GM12875 (cell line): ENCODE data around the gene ZBTB17.

Source experiments
- H3K4me3 ChIP-seq: one replicate; pipeline ENCODE4 v1.5.1; 2011; ENCODE audit warnings: low read depth, low read length, control low read depth
- TF ChIP-seq, protein P1 (sequence below): IDR thresholded peaks from 2 replicates; pipeline ENCODE4 v1.5.1; 2011; ENCODE audit warnings: low read depth, mild to moderate bottlenecking, control low read depth, inconsistent platforms, low read length, moderate library complexity, borderline replicate concordance; ENCODE audit not compliant: insufficient read depth

ZBTB17 gene

DNA sequence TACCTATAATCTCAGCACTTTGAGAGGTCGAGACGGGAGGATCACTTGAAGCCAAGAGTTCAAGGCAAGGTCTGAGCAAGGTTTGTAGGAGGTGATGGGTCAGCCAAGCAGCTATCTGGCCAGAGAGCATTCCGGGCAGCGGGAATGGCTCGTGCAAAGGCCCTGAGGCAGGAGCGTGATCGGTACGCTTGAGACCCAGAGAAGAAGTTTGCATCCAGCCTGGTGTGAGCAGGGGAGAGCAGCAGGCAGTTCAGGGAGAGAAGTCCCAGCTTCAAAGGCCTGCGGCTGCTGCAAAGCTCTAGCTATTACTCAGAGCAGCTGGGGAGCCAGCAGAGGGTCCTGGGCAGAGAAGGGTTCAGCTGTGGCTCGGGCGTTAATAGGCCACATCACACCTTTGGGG is 23.0 kb upstream of the ZBTB17 start:
- no peak overlapping the region for H3K4me3 ChIP-seq
- TF ChIP-seq, protein P1, sequence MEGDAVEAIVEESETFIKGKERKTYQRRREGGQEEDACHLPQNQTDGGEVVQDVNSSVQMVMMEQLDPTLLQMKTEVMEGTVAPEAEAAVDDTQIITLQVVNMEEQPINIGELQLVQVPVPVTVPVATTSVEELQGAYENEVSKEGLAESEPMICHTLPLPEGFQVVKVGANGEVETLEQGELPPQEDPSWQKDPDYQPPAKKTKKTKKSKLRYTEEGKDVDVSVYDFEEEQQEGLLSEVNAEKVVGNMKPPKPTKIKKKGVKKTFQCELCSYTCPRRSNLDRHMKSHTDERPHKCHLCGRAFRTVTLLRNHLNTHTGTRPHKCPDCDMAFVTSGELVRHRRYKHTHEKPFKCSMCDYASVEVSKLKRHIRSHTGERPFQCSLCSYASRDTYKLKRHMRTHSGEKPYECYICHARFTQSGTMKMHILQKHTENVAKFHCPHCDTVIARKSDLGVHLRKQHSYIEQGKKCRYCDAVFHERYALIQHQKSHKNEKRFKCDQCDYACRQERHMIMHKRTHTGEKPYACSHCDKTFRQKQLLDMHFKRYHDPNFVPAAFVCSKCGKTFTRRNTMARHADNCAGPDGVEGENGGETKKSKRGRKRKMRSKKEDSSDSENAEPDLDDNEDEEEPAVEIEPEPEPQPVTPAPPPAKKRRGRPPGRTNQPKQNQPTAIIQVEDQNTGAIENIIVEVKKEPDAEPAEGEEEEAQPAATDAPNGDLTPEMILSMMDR: no peak

GRCh38 chr1:15997637-15998280 is 21.9 kb upstream of the ZBTB17 start:
- TF ChIP-seq, protein P1: no peak
- no peak overlapping the region for H3K4me3 ChIP-seq

DNA sequence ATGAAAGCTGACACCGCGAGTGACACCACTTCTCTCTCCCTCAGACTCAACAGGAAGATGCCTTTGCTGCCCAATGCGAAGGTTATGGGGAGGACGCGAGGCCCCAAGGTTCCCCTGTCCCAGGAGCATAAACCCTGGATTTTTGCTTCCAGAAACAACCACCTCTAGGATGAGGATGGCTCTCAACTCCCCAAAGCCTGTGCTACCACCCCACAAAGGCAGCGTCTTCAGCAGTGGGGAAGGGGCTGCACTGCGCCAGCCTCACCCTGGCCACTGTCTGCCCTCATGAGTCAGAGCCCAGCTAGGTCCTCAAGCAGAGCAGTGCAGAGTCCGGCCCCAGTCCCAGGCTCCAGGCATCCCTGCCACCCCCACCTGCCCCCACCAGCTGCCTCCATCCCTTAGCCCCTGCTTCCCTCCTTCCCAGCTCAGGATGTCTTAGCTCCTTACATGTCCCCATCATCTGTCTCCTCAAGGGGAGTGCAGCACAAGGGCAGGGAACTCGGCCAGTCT is 21.2 kb upstream of the ZBTB17 start:
- TF ChIP-seq, protein P1: no peak
- no peak overlapping the region for H3K4me3 ChIP-seq

GRCh38 chr1:15994590-15995351 is 18.9 kb upstream of the ZBTB17 start:
- TF ChIP-seq, protein P1: peak; percentile 75
- H3K4me3 ChIP-seq: no peak overlapping the region

DNA sequence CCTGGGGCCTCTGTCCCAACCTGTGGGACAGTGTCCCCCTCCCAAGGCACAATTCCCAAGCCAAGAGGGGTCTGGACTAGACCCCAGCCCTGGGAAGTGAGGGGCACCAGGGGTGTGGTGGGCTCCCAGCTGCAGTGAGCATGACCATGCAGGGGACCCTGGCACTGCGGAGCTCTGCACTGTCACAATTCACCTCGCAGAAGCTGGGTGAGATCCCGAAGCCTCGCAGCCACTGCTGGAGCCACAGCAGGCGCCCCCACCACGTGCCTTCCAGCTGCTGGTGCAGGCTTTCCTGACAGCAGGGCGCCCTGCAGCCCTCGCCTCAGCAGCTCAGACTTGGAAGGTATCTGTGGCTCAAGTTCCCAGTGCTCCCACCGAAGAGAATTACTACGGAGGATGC is 18.2 kb upstream of the ZBTB17 start:
- H3K4me3 ChIP-seq: no peak overlapping the region
- TF ChIP-seq, protein P1: no peak

- TF ChIP-seq, protein P1: no peak
- no peak overlapping the region for H3K4me3 ChIP-seq
These were observed 17.8 kb upstream of the ZBTB17 start for GRCh38 chr1:15993666-15994065.
